ENCODE data around the gene KCNQ4. TPM values are rescaled to one million over a fixed set of nuclear protein-coding genes. Genes with fewer than 3 reads are reported as not detected.

The KCNQ4 gene
- total RNA-seq, 6 experiments from 2014 or later = 0.05 TPM; not detected in 5

DNA sequence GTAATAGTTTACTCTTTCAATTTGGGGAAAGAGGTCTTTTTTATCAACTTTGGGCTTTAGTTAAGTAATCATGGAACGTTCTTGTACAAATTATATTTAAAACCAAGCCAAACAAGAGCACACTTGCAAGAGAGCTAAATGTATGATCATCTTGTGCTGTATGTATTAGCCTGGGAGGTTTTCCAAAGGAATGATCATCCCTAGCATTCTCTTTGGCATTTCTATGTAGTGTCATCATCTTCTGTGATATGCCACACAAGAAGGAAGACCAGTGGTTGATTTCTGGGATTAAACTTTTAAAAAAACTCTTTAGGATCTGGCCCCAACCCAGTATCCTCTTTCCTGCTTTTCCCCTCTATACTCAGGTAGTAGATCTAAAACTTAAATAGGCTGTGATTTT lies 38.4 kb upstream of the KCNQ4 start:
- Mint-ChIP-seq H3K27me3 (ENCODE audit: insufficient read depth) (no peaks in the 10 kb centered on the region), H3K4me3 (no peak overlapping the region), H3K36me3 (ENCODE audit: low read depth) (peaks cover 29% of the 10 kb centered on the region)

DNA sequence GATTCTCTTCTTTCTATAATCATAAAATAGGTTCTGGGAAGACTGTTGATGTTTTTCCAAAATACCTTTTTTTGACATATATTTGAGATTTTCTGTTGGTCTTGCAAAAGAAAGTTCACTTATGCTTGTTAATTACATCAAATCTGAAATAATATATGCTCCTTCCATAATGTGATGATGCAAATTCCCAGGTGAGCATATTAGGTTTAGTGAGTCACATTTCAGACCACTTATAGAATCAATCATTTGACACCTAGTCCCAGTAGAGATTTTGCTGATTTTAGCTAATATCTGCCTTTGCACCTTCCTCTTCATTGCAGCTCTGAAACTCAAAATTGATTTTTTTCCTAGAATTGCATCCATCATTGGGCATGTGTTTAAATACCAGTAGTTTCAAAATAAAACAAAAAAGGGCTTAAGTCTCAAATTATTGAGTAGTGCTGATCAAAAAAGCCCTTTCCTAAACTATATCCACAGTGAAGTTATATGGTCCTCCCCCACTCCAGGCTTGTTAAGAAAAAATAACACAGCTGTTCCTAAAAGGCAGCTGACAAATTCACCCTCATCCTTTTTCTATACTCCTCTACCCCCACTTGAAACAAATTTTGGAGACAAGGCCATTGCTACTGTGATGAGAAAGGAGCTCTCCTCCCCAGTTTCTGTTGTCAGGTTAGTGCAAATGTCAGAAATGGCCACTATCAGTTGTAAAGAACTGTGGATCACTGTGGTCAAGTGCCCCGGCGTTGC lies 37.1 kb upstream of the KCNQ4 start:
- TF ChIP-seq, protein P1, sequence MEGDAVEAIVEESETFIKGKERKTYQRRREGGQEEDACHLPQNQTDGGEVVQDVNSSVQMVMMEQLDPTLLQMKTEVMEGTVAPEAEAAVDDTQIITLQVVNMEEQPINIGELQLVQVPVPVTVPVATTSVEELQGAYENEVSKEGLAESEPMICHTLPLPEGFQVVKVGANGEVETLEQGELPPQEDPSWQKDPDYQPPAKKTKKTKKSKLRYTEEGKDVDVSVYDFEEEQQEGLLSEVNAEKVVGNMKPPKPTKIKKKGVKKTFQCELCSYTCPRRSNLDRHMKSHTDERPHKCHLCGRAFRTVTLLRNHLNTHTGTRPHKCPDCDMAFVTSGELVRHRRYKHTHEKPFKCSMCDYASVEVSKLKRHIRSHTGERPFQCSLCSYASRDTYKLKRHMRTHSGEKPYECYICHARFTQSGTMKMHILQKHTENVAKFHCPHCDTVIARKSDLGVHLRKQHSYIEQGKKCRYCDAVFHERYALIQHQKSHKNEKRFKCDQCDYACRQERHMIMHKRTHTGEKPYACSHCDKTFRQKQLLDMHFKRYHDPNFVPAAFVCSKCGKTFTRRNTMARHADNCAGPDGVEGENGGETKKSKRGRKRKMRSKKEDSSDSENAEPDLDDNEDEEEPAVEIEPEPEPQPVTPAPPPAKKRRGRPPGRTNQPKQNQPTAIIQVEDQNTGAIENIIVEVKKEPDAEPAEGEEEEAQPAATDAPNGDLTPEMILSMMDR (IDR thresholded peaks at IDR 0.05) = no peak
- Mint-ChIP-seq H3K4me3 (no peak overlapping the region), H3K27me3 (ENCODE audit: insufficient read depth) (no peaks in the 10 kb centered on the region), H3K36me3 (ENCODE audit: low read depth) (peaks cover 22% of the 10 kb centered on the region), H3K4me1 (ENCODE audit: low read depth) (peaks cover 52% of the 10 kb centered on the region), H3K9me3 (no peaks in the 10 kb centered on the region), H3K27ac (no peak overlapping the region)
- DNase-seq = no peak

More for the DNA sequence above, 38.4 kb upstream of the KCNQ4 start:
- H3K9me3 Mint-ChIP-seq = no peaks in the 10 kb centered on the region
- TF ChIP-seq, protein P1 (IDR thresholded peaks at IDR 0.05) = no peak
- peak; percentile 23 for DNase-seq
- H3K27ac Mint-ChIP-seq = peak overlapping the region; percentile 62
- H3K4me1 Mint-ChIP-seq (ENCODE audit: low read depth) = peaks cover 39% of the 10 kb centered on the region

DNA sequence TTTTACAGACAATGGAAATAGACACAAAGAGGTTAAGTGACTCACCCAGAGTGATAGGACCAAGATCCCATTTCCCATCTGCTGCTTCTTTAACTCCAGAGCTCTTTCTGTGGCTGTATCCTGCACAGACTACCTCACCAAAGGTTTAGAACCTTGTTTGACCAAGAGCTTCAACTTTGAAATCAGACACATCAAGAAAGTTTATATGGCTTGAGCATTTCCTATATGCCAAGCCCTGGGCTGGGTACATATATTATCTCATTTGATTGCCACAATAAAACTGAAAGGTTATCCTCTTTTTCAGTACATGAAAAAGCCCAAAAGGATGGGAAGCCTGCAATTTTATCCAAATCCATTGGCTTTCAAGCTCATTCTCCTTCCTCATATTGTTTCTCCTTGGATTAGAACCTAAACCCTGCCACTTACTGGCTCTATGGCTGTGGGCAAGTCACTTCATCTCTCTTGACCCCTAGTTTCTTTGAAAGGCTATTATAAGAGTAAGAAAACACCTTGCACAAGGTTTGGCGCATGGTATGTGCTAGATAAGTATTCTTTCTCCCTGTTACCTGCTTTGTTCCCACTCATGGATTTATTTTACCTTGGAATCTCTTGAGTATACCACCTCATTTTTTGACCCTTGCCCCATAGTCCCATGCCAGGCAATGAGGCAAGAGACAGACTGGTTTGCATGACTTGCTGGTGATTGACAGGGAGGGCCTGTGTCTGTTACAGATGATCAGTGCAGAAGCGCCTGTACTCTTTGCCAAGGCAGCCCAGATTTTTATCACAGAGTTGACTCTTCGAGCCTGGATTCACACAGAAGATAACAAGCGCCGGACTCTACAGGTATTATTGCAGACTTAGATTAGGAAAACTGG lies 34.5 kb upstream of the KCNQ4 start:
- H3K4me1 Mint-ChIP-seq (ENCODE audit: low read depth) = peaks cover 48% of the 10 kb centered on the region

DNA sequence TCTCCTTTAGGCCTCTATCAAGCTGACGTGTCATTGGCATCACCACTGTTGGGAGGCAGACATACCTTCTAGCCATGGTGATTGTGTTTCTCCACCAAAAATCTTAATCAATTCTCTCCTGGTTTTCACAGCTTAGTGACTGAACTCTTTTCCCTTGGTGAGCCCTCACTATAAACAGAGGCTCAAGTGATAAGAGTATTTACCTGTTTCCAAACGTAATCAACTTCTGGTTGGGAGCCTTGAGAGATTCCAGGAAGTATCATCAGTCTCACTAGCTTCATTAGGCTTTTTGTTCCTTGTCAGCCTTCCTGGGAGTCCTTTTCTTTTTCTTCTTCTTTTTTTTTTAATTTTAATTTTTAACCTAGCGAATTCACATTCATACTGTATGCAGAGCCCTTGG lies 33.8 kb upstream of the KCNQ4 start:
- DNase-seq = no peak
- Mint-ChIP-seq H3K4me3 (no peak overlapping the region), H3K27me3 (ENCODE audit: insufficient read depth) (peaks cover 2% of the 10 kb centered on the region; the same call in 1 of the 2 replicates), H3K4me1 (ENCODE audit: low read depth) (peaks cover 41% of the 10 kb centered on the region), H3K27ac (peak overlapping the region; percentile 56; the same call in 1 of the 2 replicates), H3K36me3 (ENCODE audit: low read depth) (peaks cover 22% of the 10 kb centered on the region), H3K9me3 (no peaks in the 10 kb centered on the region)
- TF ChIP-seq, protein P1 (IDR thresholded peaks at IDR 0.05) = no peak

More for the DNA sequence above, 34.5 kb upstream of the KCNQ4 start:
- TF ChIP-seq, protein P1 (IDR thresholded peaks at IDR 0.05) = no peak
- no peak for DNase-seq
- Mint-ChIP-seq H3K9me3 (no peaks in the 10 kb centered on the region), H3K27me3 (ENCODE audit: insufficient read depth) (no peaks in the 10 kb centered on the region), H3K27ac (no peak overlapping the region), H3K36me3 (ENCODE audit: low read depth) (peaks cover 17% of the 10 kb centered on the region), H3K4me3 (no peak overlapping the region)

DNA sequence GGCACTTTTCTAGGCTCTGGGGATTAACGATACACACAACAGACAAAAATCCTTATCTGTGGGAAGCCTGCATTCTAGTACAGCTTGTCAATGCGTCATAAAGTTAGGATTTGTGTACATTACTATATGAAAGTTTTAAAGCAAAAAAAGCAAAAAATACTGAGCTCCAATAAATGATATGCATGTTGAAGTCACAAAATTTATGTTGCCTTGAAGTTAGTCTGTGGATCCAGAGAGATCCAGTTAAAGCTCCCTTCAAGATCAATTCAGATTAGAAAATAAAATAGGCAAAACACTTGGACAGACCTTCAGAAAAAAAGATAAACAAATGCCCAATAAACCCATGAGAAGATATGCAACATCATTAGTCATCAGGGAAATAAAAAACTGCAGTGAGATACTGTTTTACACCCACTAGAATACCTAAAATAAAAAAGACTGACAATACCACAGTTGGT lies 33.1 kb upstream of the KCNQ4 start:
- TF ChIP-seq, protein P1 (IDR thresholded peaks at IDR 0.05) = no peak
- no peaks in the 10 kb centered on the region for H3K9me3 Mint-ChIP-seq
- peaks cover 26% of the 10 kb centered on the region for H3K36me3 Mint-ChIP-seq (ENCODE audit: low read depth)
- no peak overlapping the region for H3K4me3 Mint-ChIP-seq
- H3K27me3 Mint-ChIP-seq (ENCODE audit: insufficient read depth) = peaks cover 2% of the 10 kb centered on the region; the same call in 1 of the 2 replicates
- H3K4me1 Mint-ChIP-seq (ENCODE audit: low read depth) = peaks cover 34% of the 10 kb centered on the region
- H3K27ac Mint-ChIP-seq = peak overlapping the region; percentile 56; the same call in 1 of the 2 replicates
- peak; percentile 61 for DNase-seq
